ENCODE data around the gene SERHL2.

DNA sequence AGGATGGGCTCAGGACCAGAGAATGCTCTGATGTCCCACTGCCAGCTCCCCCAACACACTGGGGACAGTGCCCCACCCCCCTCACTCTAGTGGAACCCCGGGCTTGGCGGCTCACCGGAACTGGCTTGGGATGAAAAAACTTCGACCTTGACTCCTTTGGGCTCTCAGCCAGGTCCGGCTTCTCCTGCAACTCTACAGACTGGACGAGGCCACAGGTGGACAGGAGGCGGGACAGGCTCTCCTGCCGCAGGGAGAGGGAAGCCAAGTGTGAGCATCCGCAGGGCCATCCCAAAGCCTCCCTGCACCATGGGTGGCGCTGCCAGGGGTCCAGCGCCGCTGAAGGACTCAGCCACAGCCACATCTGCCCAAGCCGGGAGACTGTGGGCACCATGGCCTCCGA is 37.9 kb upstream of the SERHL2 start:
- TF ChIP-seq JUND (IDR thresholded peaks at IDR 0.05) = no peak
- no peak for TF ChIP-seq NFIC (IDR thresholded peaks at IDR 0.05; ENCODE audit: borderline replicate concordance)
- TF ChIP-seq FOXM1 (IDR thresholded peaks at IDR 0.05; ENCODE audit: low read depth) = no peak
- TF ChIP-seq, protein P1, sequence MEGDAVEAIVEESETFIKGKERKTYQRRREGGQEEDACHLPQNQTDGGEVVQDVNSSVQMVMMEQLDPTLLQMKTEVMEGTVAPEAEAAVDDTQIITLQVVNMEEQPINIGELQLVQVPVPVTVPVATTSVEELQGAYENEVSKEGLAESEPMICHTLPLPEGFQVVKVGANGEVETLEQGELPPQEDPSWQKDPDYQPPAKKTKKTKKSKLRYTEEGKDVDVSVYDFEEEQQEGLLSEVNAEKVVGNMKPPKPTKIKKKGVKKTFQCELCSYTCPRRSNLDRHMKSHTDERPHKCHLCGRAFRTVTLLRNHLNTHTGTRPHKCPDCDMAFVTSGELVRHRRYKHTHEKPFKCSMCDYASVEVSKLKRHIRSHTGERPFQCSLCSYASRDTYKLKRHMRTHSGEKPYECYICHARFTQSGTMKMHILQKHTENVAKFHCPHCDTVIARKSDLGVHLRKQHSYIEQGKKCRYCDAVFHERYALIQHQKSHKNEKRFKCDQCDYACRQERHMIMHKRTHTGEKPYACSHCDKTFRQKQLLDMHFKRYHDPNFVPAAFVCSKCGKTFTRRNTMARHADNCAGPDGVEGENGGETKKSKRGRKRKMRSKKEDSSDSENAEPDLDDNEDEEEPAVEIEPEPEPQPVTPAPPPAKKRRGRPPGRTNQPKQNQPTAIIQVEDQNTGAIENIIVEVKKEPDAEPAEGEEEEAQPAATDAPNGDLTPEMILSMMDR (IDR thresholded peaks at IDR 0.05) = no peak
